Middle frontal gyrus (tissue), 1 donor: ENCODE measurements around the gene ZNF496.
"Not testable (repeated sequence)": the region's sequence is repeated elsewhere in the genome, so short reads cannot be mapped to it uniquely, and the experiment has no call there.

Experiments used
- DNase-seq: peaks from one replicate; pipeline ENCODE4 v3.0.0-alpha.2; 2015; ENCODE audit warnings: low spot score; ENCODE audit errors: extremely low spot score

Gene ZNF496

GRCh38 chr1:247331525-247332214, at the start of gene ZNF496:
Gene ZNF496, minus strand, starts transcription at chr1:247331867. Its CDS starts 2,289 bp downstream, at chr1:247329578.
- peak; percentile 50 for DNase-seq

- DNase-seq: no peak
Observed at GRCh38 chr1:247378334-247379073, 46.8 kb upstream of the ZNF496 start.

GRCh38 chr1:247377656-247378055, 46.0 kb upstream of the ZNF496 start:
- not testable (repeated sequence) for DNase-seq

GRCh38 chr1:247376659-247377058, 45.0 kb upstream of the ZNF496 start:
- no peak for DNase-seq

- DNase-seq: no peak
Observed at GRCh38 chr1:247375747-247376146, 44.1 kb upstream of the ZNF496 start.

- DNase-seq: not testable (repeated sequence)
Observed at GRCh38 chr1:247374651-247375334, 43.1 kb upstream of the ZNF496 start.

- DNase-seq: no peak
Observed at GRCh38 chr1:247373721-247374141, 42.1 kb upstream of the ZNF496 start.

- DNase-seq: no peak
Observed at GRCh38 chr1:247371801-247372259, 40.2 kb upstream of the ZNF496 start.

- DNase-seq: no peak
Observed at GRCh38 chr1:247370786-247371732, 39.4 kb upstream of the ZNF496 start.

GRCh38 chr1:247368490-247369145, 37.0 kb upstream of the ZNF496 start:
- no peak for DNase-seq

- no peak for DNase-seq
Observed at GRCh38 chr1:247367786-247368422, 36.2 kb upstream of the ZNF496 start.

- DNase-seq: no peak
Observed at GRCh38 chr1:247366926-247367645, 35.4 kb upstream of the ZNF496 start.

- not testable (repeated sequence) for DNase-seq
Observed at GRCh38 chr1:247366345-247366744, 34.7 kb upstream of the ZNF496 start.

GRCh38 chr1:247365023-247365422, 33.4 kb upstream of the ZNF496 start:
- no peak for DNase-seq

GRCh38 chr1:247363000-247363399, 31.3 kb upstream of the ZNF496 start:
- not testable (repeated sequence) for DNase-seq

GRCh38 chr1:247362153-247362552, 30.5 kb upstream of the ZNF496 start:
- no peak for DNase-seq

- DNase-seq: no peak
Observed at GRCh38 chr1:247360991-247361731, 29.5 kb upstream of the ZNF496 start.

GRCh38 chr1:247360116-247360898, 28.6 kb upstream of the ZNF496 start:
- no peak for DNase-seq
